ENCODE results near the gene BNIP1. TPM values are rescaled to one million over a fixed set of nuclear protein-coding genes. Genes with fewer than 3 reads are reported as not detected.
"Not testable (repeated sequence)": the region's sequence is repeated elsewhere in the genome, so short reads cannot be mapped to it uniquely, and the experiment has no call there.

Gene BNIP1
- total and polyA plus RNA-seq, 10 donors, result 6.0 to 14.2 (median 10.5) TPM

DNA sequence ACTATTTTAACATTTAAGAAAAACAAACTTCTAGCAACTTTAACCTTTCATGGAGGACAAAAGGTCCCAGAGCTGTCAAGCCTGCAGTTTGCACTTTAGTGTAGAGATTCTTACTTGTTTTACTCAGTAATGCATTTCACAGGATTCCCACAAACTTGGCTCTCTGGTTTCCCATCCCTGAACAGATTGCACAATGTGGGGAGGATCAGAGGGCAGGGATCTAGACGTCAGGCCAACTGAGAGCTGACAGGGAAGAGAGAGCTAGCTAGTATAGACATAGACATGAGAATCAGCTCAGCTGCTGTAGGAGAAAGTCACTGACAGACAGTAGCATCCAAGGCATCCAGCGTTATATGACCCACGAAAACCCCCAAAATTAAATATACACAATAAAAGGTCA, 20.9 kb upstream of the BNIP1 start:
- WGBS, 5 donors, result 82 to 86% (median 84%) methylated on average over 3 of the region's 3 CpGs
- H3K36me3 ChIP-seq, result peaks cover 2 to 97% (median 57%) of the 10 kb centered on the region in 6 donors

DNA sequence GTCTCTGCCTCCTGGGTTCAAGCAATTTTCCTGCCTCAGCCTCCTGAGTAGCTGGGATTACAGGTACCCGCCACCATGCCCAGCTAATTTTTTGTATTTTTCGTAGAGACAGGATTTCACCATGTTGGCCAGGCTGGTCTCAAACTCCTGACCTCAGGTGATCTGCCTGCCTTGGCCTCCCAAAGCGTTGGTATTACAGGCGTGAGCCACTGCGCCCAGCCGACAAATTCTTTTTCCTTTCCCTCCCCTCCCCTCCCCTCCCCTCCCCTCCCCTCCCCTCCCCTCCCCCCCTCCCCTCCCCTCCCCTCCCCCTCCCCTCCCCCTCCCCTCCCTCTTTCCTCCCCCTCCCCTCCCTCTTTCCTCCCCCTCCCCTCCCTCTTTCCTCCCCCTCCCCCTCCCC, 12.2 kb upstream of the BNIP1 start:
- H3K4me3 ChIP-seq; H3K27me3 ChIP-seq (replicated peaks in 1 of 7); DNase-seq; H3K27ac ChIP-seq; H3K9me3 ChIP-seq; H3K4me1 ChIP-seq; intact Hi-C loops (cut with DNase I; ENCODE audit: low total_unique reads): not testable (repeated sequence)
- peaks cover 0 to 96% (median 45%) of the 10 kb centered on the region in 6 donors for H3K36me3 ChIP-seq
- 91 to 96% (median 95%) methylated on average over 6 of the region's 6 CpGs for WGBS, 5 donors

More for the DNA sequence above, 20.9 kb upstream of the BNIP1 start:
- intact Hi-C loops (cut with DNase I; ENCODE audit: low total_unique reads), result no loop called here
- Histone ChIP-seq H3K9me3 (peaks cover 0 to 21% (median 19%) of the 10 kb centered on the region in 8 donors), H3K4me1 (no peaks in the 10 kb centered on the region), H3K27ac (no peak overlapping the region), H3K4me3 (no peak overlapping the region), H3K27me3 (replicated peaks in 1 of 7) (no peaks in the 10 kb centered on the region)
- no peak for TF ChIP-seq POLR2AphosphoS5 (IDR thresholded peaks at IDR 0.05)
- DNase-seq, result no peak

DNA sequence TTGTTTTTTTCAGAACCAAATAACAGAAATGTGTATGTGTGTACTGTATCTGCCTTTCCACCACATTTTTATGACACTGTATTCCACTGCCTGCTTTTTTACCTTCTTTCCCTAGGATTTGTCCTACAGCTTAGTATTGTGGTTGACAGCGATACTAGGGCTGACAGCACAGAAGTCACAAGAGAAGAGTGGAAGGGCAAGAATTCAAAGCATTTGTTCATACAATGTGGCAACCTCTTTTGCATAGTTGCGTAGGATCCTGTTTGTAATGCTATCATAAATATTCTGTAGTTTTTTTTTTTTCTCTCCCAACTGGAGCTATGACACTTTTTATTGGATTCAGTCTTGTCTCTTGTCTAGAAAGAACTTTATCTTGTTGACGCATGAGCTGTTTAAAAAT, 5.6 kb upstream of the BNIP1 start:
- H3K27me3 ChIP-seq (replicated peaks in 1 of 7), result no peaks in the 10 kb centered on the region
- DNase-seq, result no peak
- TF ChIP-seq POLR2A (IDR thresholded peaks at IDR 0.05) (no peak), POLR2AphosphoS5 (IDR thresholded peaks at IDR 0.05) (no peak)
- TF ChIP-seq, protein P1, sequence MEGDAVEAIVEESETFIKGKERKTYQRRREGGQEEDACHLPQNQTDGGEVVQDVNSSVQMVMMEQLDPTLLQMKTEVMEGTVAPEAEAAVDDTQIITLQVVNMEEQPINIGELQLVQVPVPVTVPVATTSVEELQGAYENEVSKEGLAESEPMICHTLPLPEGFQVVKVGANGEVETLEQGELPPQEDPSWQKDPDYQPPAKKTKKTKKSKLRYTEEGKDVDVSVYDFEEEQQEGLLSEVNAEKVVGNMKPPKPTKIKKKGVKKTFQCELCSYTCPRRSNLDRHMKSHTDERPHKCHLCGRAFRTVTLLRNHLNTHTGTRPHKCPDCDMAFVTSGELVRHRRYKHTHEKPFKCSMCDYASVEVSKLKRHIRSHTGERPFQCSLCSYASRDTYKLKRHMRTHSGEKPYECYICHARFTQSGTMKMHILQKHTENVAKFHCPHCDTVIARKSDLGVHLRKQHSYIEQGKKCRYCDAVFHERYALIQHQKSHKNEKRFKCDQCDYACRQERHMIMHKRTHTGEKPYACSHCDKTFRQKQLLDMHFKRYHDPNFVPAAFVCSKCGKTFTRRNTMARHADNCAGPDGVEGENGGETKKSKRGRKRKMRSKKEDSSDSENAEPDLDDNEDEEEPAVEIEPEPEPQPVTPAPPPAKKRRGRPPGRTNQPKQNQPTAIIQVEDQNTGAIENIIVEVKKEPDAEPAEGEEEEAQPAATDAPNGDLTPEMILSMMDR (IDR thresholded peaks at IDR 0.05 in 8 of 11, conservative IDR thresholded peaks at IDR 0.05 in 3 of 11), result no peak
- H3K4me3 ChIP-seq, result no peak overlapping the region
- intact Hi-C loops (cut with DNase I; ENCODE audit: low total_unique reads), result no loop called here
- H3K27ac ChIP-seq, result no peak overlapping the region
- H3K4me1 ChIP-seq, result peaks cover 0 to 3% (median 1%) of the 10 kb centered on the region in 6 donors
- no peaks in the 10 kb centered on the region for H3K9me3 ChIP-seq
- WGBS, 5 donors, result 91 to 96% (median 95%) methylated on average over 3 of the region's 3 CpGs
- peaks cover 0 to 64% (median 16%) of the 10 kb centered on the region in 6 donors for H3K36me3 ChIP-seq

DNA sequence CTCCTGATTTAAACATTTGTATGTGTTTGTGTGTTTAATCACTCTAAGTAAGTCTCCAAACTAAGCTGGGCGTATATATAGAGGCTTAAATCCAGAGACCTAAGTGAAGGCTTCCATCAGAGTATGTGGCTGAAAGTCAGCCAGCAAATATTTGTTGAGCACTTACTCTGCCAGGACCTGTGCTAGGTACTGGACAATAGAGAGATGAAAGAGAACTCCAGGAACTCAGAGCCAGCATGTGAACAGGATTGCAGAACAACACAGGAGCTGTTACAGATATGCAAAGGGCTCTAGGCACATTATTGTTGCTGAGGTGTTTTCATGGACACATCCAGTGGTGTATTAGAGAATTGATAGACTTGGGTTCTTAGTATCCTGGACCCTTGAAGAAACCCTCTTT, 4.7 kb upstream of the BNIP1 start:
- no peaks in the 10 kb centered on the region for H3K9me3 ChIP-seq
- H3K27me3 ChIP-seq (replicated peaks in 1 of 7), result no peaks in the 10 kb centered on the region
- no peak overlapping the region for H3K27ac ChIP-seq
- peaks cover 0 to 54% (median 12%) of the 10 kb centered on the region in 6 donors for H3K36me3 ChIP-seq
- H3K4me3 ChIP-seq, result no peak overlapping the region
- DNase-seq, result no peak
- TF ChIP-seq POLR2AphosphoS5 (IDR thresholded peaks at IDR 0.05), result no peak
- TF ChIP-seq POLR2A (IDR thresholded peaks at IDR 0.05), result no peak
- TF ChIP-seq, protein P1 (IDR thresholded peaks at IDR 0.05 in 8 of 11, conservative IDR thresholded peaks at IDR 0.05 in 3 of 11), result no peak
- 93 to 98% (median 96%) methylated on average over 1 of the region's 1 CpG for WGBS, 5 donors
- peaks cover 0 to 9% (median 7%) of the 10 kb centered on the region in 6 donors for H3K4me1 ChIP-seq
- intact Hi-C loops (cut with DNase I; ENCODE audit: low total_unique reads), result loop anchor here (10.0 kb wide), 1 partner anchor 425 kb away; no protein-coding TSS in a partner anchor

DNA sequence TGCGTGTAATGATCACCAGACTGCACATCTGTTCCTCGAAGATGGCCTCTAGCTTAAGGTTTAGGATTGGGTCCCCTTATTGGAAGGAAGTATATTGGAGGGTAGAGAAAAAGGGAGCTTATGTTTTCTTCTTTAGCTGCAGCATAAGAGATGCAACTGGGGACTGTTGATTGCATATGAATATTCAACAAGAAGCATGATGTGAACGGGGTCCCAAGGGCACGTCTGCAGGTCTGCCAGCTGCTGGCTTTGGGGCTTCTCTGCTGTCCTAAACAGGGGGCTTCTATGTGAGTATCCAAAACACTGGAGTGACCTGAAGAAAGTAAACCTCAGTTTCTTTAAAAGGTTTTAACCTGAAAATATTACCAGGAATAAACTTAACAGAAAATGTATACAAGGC, 3.6 kb upstream of the BNIP1 start:
- Histone ChIP-seq H3K4me3 (no peak overlapping the region), H3K36me3 (peaks cover 0 to 43% (median 9%) of the 10 kb centered on the region in 6 donors), H3K27me3 (replicated peaks in 1 of 7) (no peaks in the 10 kb centered on the region), H3K27ac (no peak overlapping the region), H3K9me3 (no peaks in the 10 kb centered on the region), H3K4me1 (peaks cover 0 to 19% (median 16%) of the 10 kb centered on the region in 6 donors)
- no peak for DNase-seq
- intact Hi-C loops (cut with DNase I; ENCODE audit: low total_unique reads), result loop anchor here (10.0 kb wide), 1 partner anchor 426 kb away; no protein-coding TSS in a partner anchor
- 67 to 91% (median 72%) methylated on average over 3 to 4 of the region's 4 CpGs for WGBS, 5 donors
- TF ChIP-seq POLR2A (IDR thresholded peaks at IDR 0.05) (no peak), POLR2AphosphoS5 (IDR thresholded peaks at IDR 0.05) (peak in 1 of 3 donors; percentile 45)
- TF ChIP-seq, protein P1 (IDR thresholded peaks at IDR 0.05 in 8 of 11, conservative IDR thresholded peaks at IDR 0.05 in 3 of 11), result no peak
